Fibroblast of skin of right biceps (primary cell): Measurements from ENCODE around the gene CLIC4.
A peak's percentile ranks its signal among the peaks of the same experiment; 100 is the strongest.
"Not testable (repeated sequence)": the region's sequence is repeated elsewhere in the genome, so short reads cannot be mapped to it uniquely, and the experiment has no call there.

Experiments used
- DNase-seq: peaks from one replicate; pipeline ENCODE4 v3.0.0-alpha.2; 2013

CLIC4 gene

GRCh38 chr1:24823486-24823885 lies 78.2 kb downstream of the CLIC4 start:
- not testable (repeated sequence) for DNase-seq

- DNase-seq = no peak
These were observed 79.9 kb downstream of the CLIC4 start for GRCh38 chr1:24825174-24825573.

GRCh38 chr1:24826510-24826909 lies 81.3 kb downstream of the CLIC4 start:
- no peak for DNase-seq

GRCh38 chr1:24827379-24828135 lies 82.3 kb downstream of the CLIC4 start:
- DNase-seq = peak; percentile 14

GRCh38 chr1:24828183-24828886 lies 83.1 kb downstream of the CLIC4 start:
- DNase-seq = no peak

- no peak for DNase-seq
These were observed 83.6 kb downstream of the CLIC4 start for GRCh38 chr1:24828887-24829192.

- DNase-seq = peak; percentile 61
These were observed 85.5 kb downstream of the CLIC4 start for GRCh38 chr1:24830680-24831272.

- no peak for DNase-seq
These were observed 96.3 kb downstream of the CLIC4 start for GRCh38 chr1:24841593-24841992.

GRCh38 chr1:24846671-24847070 lies 101.4 kb downstream of the CLIC4 start:
- no peak for DNase-seq

- peak; percentile 92 for DNase-seq
These were observed 103.0 kb downstream of the CLIC4 start for GRCh38 chr1:24847995-24848881.

- peak; percentile 51 for DNase-seq
These were observed 104.5 kb downstream of the CLIC4 start for GRCh38 chr1:24849672-24850295.

- peak; percentile 82 for DNase-seq
These were observed 105.2 kb downstream of the CLIC4 start for GRCh38 chr1:24850328-24850920.

- DNase-seq = no peak
These were observed 108.4 kb downstream of the CLIC4 start for GRCh38 chr1:24853649-24854048.

- no peak for DNase-seq
These were observed 110.2 kb downstream of the CLIC4 start for GRCh38 chr1:24855474-24855873.

- no peak for DNase-seq
These were observed 111.7 kb downstream of the CLIC4 start for GRCh38 chr1:24856787-24857506.

- no peak for DNase-seq
These were observed 112.4 kb downstream of the CLIC4 start for GRCh38 chr1:24857507-24858133.

GRCh38 chr1:24858277-24858676 lies 113.0 kb downstream of the CLIC4 start:
- no peak for DNase-seq

GRCh38 chr1:24859063-24860010 lies 114.1 kb downstream of the CLIC4 start:
- DNase-seq = no peak

GRCh38 chr1:24860841-24861240 lies 115.6 kb downstream of the CLIC4 start:
- DNase-seq = no peak
